GM12892 (cell line): ENCODE data around the gene CLDN24.

Experiments used
- POLR2A ChIP-seq: IDR thresholded peaks from 2 replicates; pipeline ENCODE4 v1.6.1; 2011; ENCODE audit warnings: low read depth, low read length, control low read depth
- POLR2AphosphoS5 ChIP-seq: IDR thresholded peaks from 2 replicates; pipeline ENCODE4 v1.6.1; 2011; ENCODE audit warnings: low read depth, low read length, control low read depth

- no peak for TF ChIP-seq POLR2AphosphoS5
- TF ChIP-seq POLR2A: no peak
Measured at GRCh38 chr4:183362036-183362435, 39.8 kb upstream of the CLDN24 start.
